SW 1271 (cell line): Measurements from ENCODE around the gene SYNE4.

Source experiments
- DNase-seq, 2 experiments: peaks; one replicate each; lab custom pipeline; 2025; lab: John Stamatoyannopoulos, UW

The SYNE4 gene

GRCh38 chr19:35955881-35956634 is 52.6 kb downstream of the SYNE4 start:
- DNase-seq = no peak
